Globus pallidus (tissue), 1 donor: Measurements from ENCODE around the gene GRK5.
A peak's percentile ranks its signal among the peaks of the same experiment; 100 is the strongest.
"Not testable (repeated sequence)": the region's sequence is repeated elsewhere in the genome, so short reads cannot be mapped to it uniquely, and the experiment has no call there.

Experiments
- DNase-seq: peaks from one replicate; pipeline ENCODE4 v3.0.0-alpha.2; 2015; ENCODE audit warnings: low spot score

The GRK5 gene

GRCh38 chr10:119207366-119207666, at the start of gene GRK5:
Gene GRK5 (plus strand): TSS chr10:119207571. CDS start chr10:119207918, 347 bp downstream.
- peak; percentile 96 for DNase-seq

- no peak for DNase-seq
Observed at GRCh38 chr10:119159332-119159731, 48.0 kb upstream of the GRK5 start.

GRCh38 chr10:119161680-119162451, 45.5 kb upstream of the GRK5 start:
- DNase-seq, result no peak

- DNase-seq, result no peak
Observed at GRCh38 chr10:119162452-119163092, 44.8 kb upstream of the GRK5 start.

- peak; percentile 80 for DNase-seq
Observed at GRCh38 chr10:119165171-119166117, 41.9 kb upstream of the GRK5 start, which contains the start of gene SFXN4. Gene SFXN4 (minus strand): TSS chr10:119165714. CDS start chr10:119165647, 67 bp downstream.

- no peak for DNase-seq
Observed at GRCh38 chr10:119166118-119166500, 41.3 kb upstream of the GRK5 start.

GRCh38 chr10:119166564-119166963, 40.8 kb upstream of the GRK5 start:
- no peak for DNase-seq

- no peak for DNase-seq
Observed at GRCh38 chr10:119167041-119167440, 40.3 kb upstream of the GRK5 start.

GRCh38 chr10:119174109-119174508, 33.3 kb upstream of the GRK5 start:
- DNase-seq, result no peak

- DNase-seq, result no peak
Observed at GRCh38 chr10:119176166-119176565, 31.2 kb upstream of the GRK5 start.

- DNase-seq, result no peak
Observed at GRCh38 chr10:119177708-119178371, 29.5 kb upstream of the GRK5 start.

- peak; percentile 91 for DNase-seq
Observed at GRCh38 chr10:119178372-119179119, 28.8 kb upstream of the GRK5 start, which contains the start of gene PRDX3. Gene PRDX3 (minus strand): TSS chr10:119178812. CDS start chr10:119178790, 22 bp downstream.

GRCh38 chr10:119180850-119181400, 26.4 kb upstream of the GRK5 start:
- not testable (repeated sequence) for DNase-seq

- DNase-seq, result no peak
Observed at GRCh38 chr10:119183664-119184412, 23.5 kb upstream of the GRK5 start.

- peak; percentile 70 for DNase-seq
Observed at GRCh38 chr10:119189811-119190282, 17.5 kb upstream of the GRK5 start.

- DNase-seq, result no peak
Observed at GRCh38 chr10:119190353-119190752, 17.0 kb upstream of the GRK5 start.

GRCh38 chr10:119190954-119191785, 16.2 kb upstream of the GRK5 start:
- no peak for DNase-seq

GRCh38 chr10:119191881-119192280, 15.5 kb upstream of the GRK5 start:
- DNase-seq, result no peak

- no peak for DNase-seq
Observed at GRCh38 chr10:119197921-119198320, 9.4 kb upstream of the GRK5 start.
